Osteoblast (primary cell): ENCODE measurements around the gene COL4A1. TPM values are rescaled to one million over a fixed set of nuclear protein-coding genes. Genes with fewer than 3 reads are reported as not detected.
A peak's percentile ranks its signal among the peaks of the same experiment; 100 is the strongest.

Source experiments
- DNase-seq: peaks from one replicate; pipeline ENCODE4 v3.0.0; 2011; ENCODE audit warnings: low spot score, mixed read lengths; ENCODE audit not compliant: insufficient read length; ENCODE audit errors: missing footprints
- H2AFZ ChIP-seq: 2 replicates; pipeline ENCODE4 v1.6.0; 2011; ENCODE audit warnings: mild to moderate bottlenecking, low read length
- H3K27ac ChIP-seq: 2 replicates; pipeline ENCODE4 v1.5.1; 2011; ENCODE audit warnings: mild to moderate bottlenecking, low read depth, low read length, moderate library complexity
- H3K27me3 ChIP-seq: 2 replicates; pipeline ENCODE4 v1.6.0; 2012; ENCODE audit warnings: mild to moderate bottlenecking, control low read depth, inconsistent platforms, low read length, moderate library complexity; ENCODE audit not compliant: insufficient read depth
- H3K36me3 ChIP-seq: 2 replicates; pipeline ENCODE4 v1.5.1; 2011; ENCODE audit warnings: mild to moderate bottlenecking, low read length, control low read depth, moderate library complexity; ENCODE audit not compliant: insufficient read depth
- H3K4me1 ChIP-seq: 2 replicates; pipeline ENCODE4 v1.5.1; 2011; ENCODE audit warnings: mild to moderate bottlenecking, low read length, control low read depth, moderate library complexity; ENCODE audit not compliant: insufficient read depth
- H3K4me2 ChIP-seq: 2 replicates; pipeline ENCODE4 v1.6.0; 2011; ENCODE audit warnings: mild to moderate bottlenecking, low read length; ENCODE audit not compliant: insufficient read depth
- H3K4me3 ChIP-seq: fragments of 200-600 bp; sonication (generic); 3 replicates; pipeline ENCODE4 v1.5.1; 2012; ENCODE audit warnings: mild to moderate bottlenecking, low read length, inconsistent platforms; ENCODE audit not compliant: insufficient read depth
- H3K79me2 ChIP-seq: 2 replicates; pipeline ENCODE4 v1.6.0; 2012; ENCODE audit warnings: mild to moderate bottlenecking, low read length, control low read depth, inconsistent platforms; ENCODE audit not compliant: insufficient read depth
- H3K9me3 ChIP-seq: 2 replicates; pipeline ENCODE4 v1.5.1; 2011; ENCODE audit warnings: low read depth, low read length, control low read depth
- H4K20me1 ChIP-seq: 2 replicates; pipeline ENCODE4 v1.6.0; 2012; ENCODE audit warnings: mild to moderate bottlenecking, low read length, control low read depth; ENCODE audit not compliant: insufficient read depth
- CTCF ChIP-seq: IDR thresholded peaks from 2 replicates; pipeline ENCODE4 v1.5.1; 2011; ENCODE audit warnings: mild to moderate bottlenecking, low read depth, low read length, moderate library complexity; ENCODE audit errors: extremely low read depth
- total RNA-seq: library from RNA; depleted of rRNA; stranded (reverse); fragments of >200 nt; gene quantifications from 2 replicates; pipeline ENCODE4 v1.2.3, GENCODE V29; 2012

Gene COL4A1
- total RNA-seq, 1 donor = 412 TPM

- peaks cover 98% of the 10 kb centered on the region for H3K79me2 ChIP-seq
- no peak overlapping the region for H2AFZ ChIP-seq
- H3K9me3 ChIP-seq = no peaks in the 10 kb centered on the region
- peak overlapping the region; percentile 84 for H3K27ac ChIP-seq
- peaks cover 45% of the 10 kb centered on the region for H3K36me3 ChIP-seq
- TF ChIP-seq CTCF = no peak
- H3K4me1 ChIP-seq = peaks cover 64% of the 10 kb centered on the region
- no peak for DNase-seq
- H3K27me3 ChIP-seq = no peaks in the 10 kb centered on the region
- peaks cover 69% of the 10 kb centered on the region for H4K20me1 ChIP-seq
- H3K4me3 ChIP-seq = peak overlapping the region; percentile 97
- peak overlapping the region; percentile 98 for H3K4me2 ChIP-seq
Observed at GRCh38 chr13:110306340-110306959, 507 bp downstream of the COL4A1 start.

- no peak overlapping the region for H2AFZ ChIP-seq
- H3K27me3 ChIP-seq = no peaks in the 10 kb centered on the region
- H3K36me3 ChIP-seq = peaks cover 40% of the 10 kb centered on the region
- peaks cover 98% of the 10 kb centered on the region for H3K79me2 ChIP-seq
- no peak for TF ChIP-seq CTCF
- H3K27ac ChIP-seq = peak overlapping the region; percentile 84
- peak overlapping the region; percentile 98 for H3K4me2 ChIP-seq
- H3K4me3 ChIP-seq = peak overlapping the region; percentile 97
- H3K9me3 ChIP-seq = no peaks in the 10 kb centered on the region
- no peak for DNase-seq
- H4K20me1 ChIP-seq = peaks cover 68% of the 10 kb centered on the region
- peaks cover 64% of the 10 kb centered on the region for H3K4me1 ChIP-seq
Observed at GRCh38 chr13:110305949-110306339, 1.0 kb downstream of the COL4A1 start.

GRCh38 chr13:110305544-110305943 is 1.4 kb downstream of the COL4A1 start:
- H4K20me1 ChIP-seq = peaks cover 72% of the 10 kb centered on the region
- no peaks in the 10 kb centered on the region for H3K9me3 ChIP-seq
- H3K4me3 ChIP-seq = peak overlapping the region; percentile 97
- no peak for DNase-seq
- H3K4me2 ChIP-seq = peak overlapping the region; percentile 98
- H3K36me3 ChIP-seq = peaks cover 37% of the 10 kb centered on the region
- H3K27me3 ChIP-seq = no peaks in the 10 kb centered on the region
- peak overlapping the region; percentile 84 for H3K27ac ChIP-seq
- H3K79me2 ChIP-seq = peaks cover 96% of the 10 kb centered on the region
- no peak overlapping the region for H2AFZ ChIP-seq
- peaks cover 63% of the 10 kb centered on the region for H3K4me1 ChIP-seq
- TF ChIP-seq CTCF = no peak

- peak overlapping the region; percentile 98 for H3K4me2 ChIP-seq
- peaks cover 72% of the 10 kb centered on the region for H4K20me1 ChIP-seq
- peak overlapping the region; percentile 97 for H3K4me3 ChIP-seq
- no peak overlapping the region for H2AFZ ChIP-seq
- peak overlapping the region; percentile 84 for H3K27ac ChIP-seq
- H3K4me1 ChIP-seq = peaks cover 61% of the 10 kb centered on the region
- TF ChIP-seq CTCF = no peak
- DNase-seq = no peak
- no peaks in the 10 kb centered on the region for H3K27me3 ChIP-seq
- peaks cover 37% of the 10 kb centered on the region for H3K36me3 ChIP-seq
- no peaks in the 10 kb centered on the region for H3K9me3 ChIP-seq
- H3K79me2 ChIP-seq = peaks cover 96% of the 10 kb centered on the region
Observed at GRCh38 chr13:110305001-110305400, 2.0 kb downstream of the COL4A1 start.
